NCI-H82 (cell line): ENCODE results near the gene PCDH12.

Experiments used
- DNase-seq: peaks from one replicate; lab custom pipeline; 2025; lab: John Stamatoyannopoulos, UW

Gene PCDH12

GRCh38 chr5:141958113-141958512 lies at the start of gene PCDH12:
Gene PCDH12, minus strand, starts transcription at chr5:141958202. Its CDS starts 351 bp downstream, at chr5:141957851.
- DNase-seq = peak; percentile 35

GRCh38 chr5:142007237-142007544 lies 49.2 kb upstream of the PCDH12 start:
- DNase-seq = no peak

GRCh38 chr5:142006363-142007236 lies 48.6 kb upstream of the PCDH12 start:
- no peak for DNase-seq

GRCh38 chr5:142003266-142003800 lies 45.3 kb upstream of the PCDH12 start:
- DNase-seq = no peak

- DNase-seq = peak; percentile 42
These were observed 42.9 kb upstream of the PCDH12 start for GRCh38 chr5:142000704-142001484.

GRCh38 chr5:142000173-142000572 lies 42.2 kb upstream of the PCDH12 start:
- DNase-seq = no peak

GRCh38 chr5:141997358-141997960 lies 39.5 kb upstream of the PCDH12 start:
- no peak for DNase-seq

GRCh38 chr5:141995656-141996055 lies 37.7 kb upstream of the PCDH12 start:
- no peak for DNase-seq

GRCh38 chr5:141994511-141995136 lies 36.6 kb upstream of the PCDH12 start:
- no peak for DNase-seq

GRCh38 chr5:141992349-141992963 lies 34.5 kb upstream of the PCDH12 start:
- peak; percentile 79 for DNase-seq

GRCh38 chr5:141989720-141990119 lies 31.7 kb upstream of the PCDH12 start:
- DNase-seq = no peak

- DNase-seq = no peak
These were observed 28.1 kb upstream of the PCDH12 start for GRCh38 chr5:141986072-141986471.

GRCh38 chr5:141982626-141983025 lies 24.6 kb upstream of the PCDH12 start:
- no peak for DNase-seq

GRCh38 chr5:141978389-141978788 lies 20.4 kb upstream of the PCDH12 start:
- no peak for DNase-seq

- no peak for DNase-seq
These were observed 18.2 kb upstream of the PCDH12 start for GRCh38 chr5:141976176-141976575.

- no peak for DNase-seq
These were observed 16.0 kb upstream of the PCDH12 start for GRCh38 chr5:141973871-141974595.

- DNase-seq = peak; percentile 36
These were observed 12.1 kb upstream of the PCDH12 start for GRCh38 chr5:141969783-141970771.

GRCh38 chr5:141968914-141969608 lies 11.1 kb upstream of the PCDH12 start, which contains the start of gene RNF14:
Gene RNF14, plus strand, starts transcription at chr5:141969105. Its CDS starts 4,484 bp downstream, at chr5:141973589.
- DNase-seq = peak; percentile 93

GRCh38 chr5:141966963-141967333 lies 8.9 kb upstream of the PCDH12 start:
- no peak for DNase-seq
